ENCODE results near the gene MARVELD1. TPM values are rescaled to one million over a fixed set of nuclear protein-coding genes. Genes with fewer than 3 reads are reported as not detected.
"Not testable (repeated sequence)": the region's sequence is repeated elsewhere in the genome, so short reads cannot be mapped to it uniquely, and the experiment has no call there.

The MARVELD1 gene
- total and polyA plus RNA-seq, 2 of the 13 experiments (the other 11 are each of a cell fraction or from before 2014, with no cell fraction given), result not detected

DNA sequence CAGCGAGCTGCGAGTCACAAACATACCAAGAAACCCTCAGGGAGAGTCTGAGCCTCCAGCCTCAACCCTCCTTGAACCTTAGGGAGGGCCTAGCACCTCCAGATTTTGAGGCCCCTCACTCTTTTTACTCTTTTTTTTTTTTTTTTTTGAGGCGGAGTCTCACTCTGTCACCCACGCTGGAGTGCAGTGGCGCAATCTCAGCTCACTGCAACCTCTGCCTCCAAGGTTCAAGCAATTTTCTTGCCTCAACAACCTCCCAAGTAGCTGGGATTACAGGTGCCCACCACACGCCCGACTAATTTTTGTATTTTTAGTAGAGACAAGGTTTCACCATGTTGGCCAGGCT lies 29.2 kb upstream of the MARVELD1 start:
- H3K4me3 ChIP-seq (replicated peaks in 1 of 3; ENCODE audit: insufficient read depth in 1 of 3, low read depth in 2 of 3, low read length in 3 of 3), result peak overlapping the region; percentile 91 to 97 (median 95)
- H3K27ac ChIP-seq (ENCODE audit: extremely low read length, insufficient read depth, low read length), result peak overlapping the region; percentile 92
- peak overlapping the region; percentile 93 for H3K4me2 ChIP-seq (ENCODE audit: low read depth, low read length)
- 0 out of 4 replicates have a peak, but pooled peaks of 1 of the 2 experiments have one; percentile 1 for TF ChIP-seq ATF4 (CRISPR knock-in tag; IDR thresholded peaks at IDR 0.05)
- TF ChIP-seq FOXC1 (CRISPR knock-in tag; IDR thresholded peaks at IDR 0.05; ENCODE audit: borderline replicate concordance), result 0 out of 2 replicates have a peak, but pooled peaks have one; percentile 25
- TF ChIP-seq, protein P1, sequence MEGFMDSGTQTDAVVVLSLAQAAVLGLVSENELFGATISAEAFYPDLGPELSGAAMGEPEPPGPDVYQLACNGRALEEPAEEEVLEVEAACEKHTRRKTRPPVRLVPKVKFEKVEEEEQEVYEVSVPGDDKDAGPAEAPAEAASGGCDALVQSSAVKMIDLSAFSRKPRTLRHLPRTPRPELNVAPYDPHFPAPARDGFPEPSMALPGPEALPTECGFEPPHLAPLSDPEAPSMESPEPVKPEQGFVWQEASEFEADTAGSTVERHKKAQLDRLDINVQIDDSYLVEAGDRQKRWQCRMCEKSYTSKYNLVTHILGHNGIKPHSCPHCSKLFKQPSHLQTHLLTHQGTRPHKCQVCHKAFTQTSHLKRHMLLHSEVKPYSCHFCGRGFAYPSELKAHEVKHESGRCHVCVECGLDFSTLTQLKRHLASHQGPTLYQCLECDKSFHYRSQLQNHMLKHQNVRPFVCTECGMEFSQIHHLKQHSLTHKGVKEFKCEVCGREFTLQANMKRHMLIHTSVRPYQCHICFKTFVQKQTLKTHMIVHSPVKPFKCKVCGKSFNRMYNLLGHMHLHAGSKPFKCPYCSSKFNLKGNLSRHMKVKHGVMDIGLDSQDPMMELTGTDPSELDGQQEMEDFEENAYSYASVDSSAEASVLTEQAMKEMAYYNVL (CRISPR knock-in tag; IDR thresholded peaks at IDR 0.05; ENCODE audit: borderline replicate concordance), result 0 out of 2 replicates have a peak, but pooled peaks have one; percentile 1
- TF ChIP-seq, protein P2, sequence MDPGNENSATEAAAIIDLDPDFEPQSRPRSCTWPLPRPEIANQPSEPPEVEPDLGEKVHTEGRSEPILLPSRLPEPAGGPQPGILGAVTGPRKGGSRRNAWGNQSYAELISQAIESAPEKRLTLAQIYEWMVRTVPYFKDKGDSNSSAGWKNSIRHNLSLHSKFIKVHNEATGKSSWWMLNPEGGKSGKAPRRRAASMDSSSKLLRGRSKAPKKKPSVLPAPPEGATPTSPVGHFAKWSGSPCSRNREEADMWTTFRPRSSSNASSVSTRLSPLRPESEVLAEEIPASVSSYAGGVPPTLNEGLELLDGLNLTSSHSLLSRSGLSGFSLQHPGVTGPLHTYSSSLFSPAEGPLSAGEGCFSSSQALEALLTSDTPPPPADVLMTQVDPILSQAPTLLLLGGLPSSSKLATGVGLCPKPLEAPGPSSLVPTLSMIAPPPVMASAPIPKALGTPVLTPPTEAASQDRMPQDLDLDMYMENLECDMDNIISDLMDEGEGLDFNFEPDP (CRISPR knock-in tag; conservative IDR thresholded peaks at IDR 0.05), result 0 out of 2 replicates have a peak, but pooled peaks have one; percentile 65
- peak; percentile 11; the same call in 1 of the 2 replicates for TF ChIP-seq PITX1 (CRISPR knock-in tag; IDR thresholded peaks at IDR 0.05)
- TF ChIP-seq, protein P3, sequence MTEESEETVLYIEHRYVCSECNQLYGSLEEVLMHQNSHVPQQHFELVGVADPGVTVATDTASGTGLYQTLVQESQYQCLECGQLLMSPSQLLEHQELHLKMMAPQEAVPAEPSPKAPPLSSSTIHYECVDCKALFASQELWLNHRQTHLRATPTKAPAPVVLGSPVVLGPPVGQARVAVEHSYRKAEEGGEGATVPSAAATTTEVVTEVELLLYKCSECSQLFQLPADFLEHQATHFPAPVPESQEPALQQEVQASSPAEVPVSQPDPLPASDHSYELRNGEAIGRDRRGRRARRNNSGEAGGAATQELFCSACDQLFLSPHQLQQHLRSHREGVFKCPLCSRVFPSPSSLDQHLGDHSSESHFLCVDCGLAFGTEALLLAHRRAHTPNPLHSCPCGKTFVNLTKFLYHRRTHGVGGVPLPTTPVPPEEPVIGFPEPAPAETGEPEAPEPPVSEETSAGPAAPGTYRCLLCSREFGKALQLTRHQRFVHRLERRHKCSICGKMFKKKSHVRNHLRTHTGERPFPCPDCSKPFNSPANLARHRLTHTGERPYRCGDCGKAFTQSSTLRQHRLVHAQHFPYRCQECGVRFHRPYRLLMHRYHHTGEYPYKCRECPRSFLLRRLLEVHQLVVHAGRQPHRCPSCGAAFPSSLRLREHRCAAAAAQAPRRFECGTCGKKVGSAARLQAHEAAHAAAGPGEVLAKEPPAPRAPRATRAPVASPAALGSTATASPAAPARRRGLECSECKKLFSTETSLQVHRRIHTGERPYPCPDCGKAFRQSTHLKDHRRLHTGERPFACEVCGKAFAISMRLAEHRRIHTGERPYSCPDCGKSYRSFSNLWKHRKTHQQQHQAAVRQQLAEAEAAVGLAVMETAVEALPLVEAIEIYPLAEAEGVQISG (CRISPR knock-in tag; IDR thresholded peaks at IDR 0.05), result peak; percentile 28; the same call in 1 of the 2 replicates
- peak; percentile 3 for TF ChIP-seq MED8 (CRISPR knock-in tag; IDR thresholded peaks at IDR 0.05; ENCODE audit: insufficient replicate concordance)
- TF ChIP-seq ZNF770 (CRISPR knock-in tag; IDR thresholded peaks at IDR 0.05), result 0 out of 2 replicates have a peak, but pooled peaks have one; percentile 14
- H3K9me3 ChIP-seq (ENCODE audit: low read length); in situ Hi-C loops (cut with HindIII; ENCODE audit: extremely low pct_ligation_motif_present, low pct_unique_long_range_greater_than_20kb); ATAC-seq; H2AFZ ChIP-seq (ENCODE audit: low read length); intact Hi-C loops (cut with micrococcal nuclease; ENCODE audit: unreplicated experiment); DNase-seq (ENCODE audit: low spot score); BruUV-seq (replicated peaks); FAIRE-seq; H3K27me3 ChIP-seq (ENCODE audit: control insufficient read depth in 1 of 2, insufficient read depth in 2 of 2, low read length in 2 of 2): not testable (repeated sequence)
- ChIA-PET POLR2A (interaction anchor here (0.6 to 4.3 kb wide), 7 partner anchors 9 to 279 kb away, joined by 3 to 25 read pairs (median 4); partner anchors contain the start of genes PI4K2A and ZFYVE27), CTCF (ENCODE audit: low intra/inter-chr PET ratio, low total read pairs) (interaction anchor here (1.1 to 2.1 kb wide), 2 partner anchors 17 to 48 kb away, joined by 4 to 6 read pairs; no protein-coding TSS in a partner anchor)
- WGBS (ENCODE audit: low lambda C conversion rate), result 18% methylated on average over 7 of the region's 7 CpGs
- peaks cover 62% of the 10 kb centered on the region for H3K79me2 ChIP-seq (ENCODE audit: insufficient read depth, low read length)
- H3K36me3 ChIP-seq (replicated peaks in 1 of 2; ENCODE audit: control insufficient read depth in 1 of 2, insufficient read depth in 2 of 2, low read length in 2 of 2), result peaks cover 5 to 18% of the 10 kb centered on the region in 2 experiments
- peak overlapping the region; percentile 96 for H3K9ac ChIP-seq (ENCODE audit: insufficient read depth, low read depth, low read length)
- peaks cover 53% of the 10 kb centered on the region for H3K4me1 ChIP-seq (ENCODE audit: insufficient read depth, low read length)
- peaks cover 28% of the 10 kb centered on the region for H4K20me1 ChIP-seq (ENCODE audit: insufficient read depth, low read length)

Measured in HepG2 (cell line).